HG03439 (cell line): ENCODE measurements around the gene SYDE2.
A peak's percentile ranks its signal among the peaks of the same experiment; 100 is the strongest.
"Not testable (repeated sequence)": the region's sequence is repeated elsewhere in the genome, so short reads cannot be mapped to it uniquely, and the experiment has no call there.

ENCODE experiments used
- ATAC-seq: cut with Tn5 transposase; IDR thresholded peaks from one replicate; pipeline ENCODE4 v1.9.1; 2021; ENCODE audit warnings: mild to moderate bottlenecking, moderate library complexity; ENCODE audit not compliant: unreplicated experiment

SYDE2 gene

DNA sequence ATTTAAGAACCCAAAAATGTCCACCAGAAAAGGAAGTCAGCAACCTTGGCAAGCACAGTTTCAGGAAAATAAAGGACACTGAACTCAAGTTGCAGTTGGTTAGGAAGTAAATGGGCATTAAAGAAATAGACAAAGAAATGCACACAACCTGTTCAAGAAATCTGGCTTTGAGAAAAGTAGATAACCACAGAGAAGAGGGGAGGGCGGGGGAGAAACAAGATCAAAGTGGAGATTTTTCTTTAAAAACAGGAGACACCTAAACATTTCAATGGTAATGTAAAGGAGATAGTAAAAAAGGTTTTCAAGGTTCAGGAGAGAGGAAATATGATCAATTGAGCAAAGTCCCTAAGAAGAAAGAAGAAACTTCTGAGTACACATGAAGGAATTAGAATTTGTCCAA, 29.1 kb downstream of the SYDE2 start:
- no peak for ATAC-seq

GRCh38 chr1:85168884-85169283, 31.9 kb downstream of the SYDE2 start:
- no peak for ATAC-seq

GRCh38 chr1:85166351-85166750, 34.5 kb downstream of the SYDE2 start:
- ATAC-seq: no peak

GRCh38 chr1:85158910-85159309, 41.9 kb downstream of the SYDE2 start:
- no peak for ATAC-seq

DNA sequence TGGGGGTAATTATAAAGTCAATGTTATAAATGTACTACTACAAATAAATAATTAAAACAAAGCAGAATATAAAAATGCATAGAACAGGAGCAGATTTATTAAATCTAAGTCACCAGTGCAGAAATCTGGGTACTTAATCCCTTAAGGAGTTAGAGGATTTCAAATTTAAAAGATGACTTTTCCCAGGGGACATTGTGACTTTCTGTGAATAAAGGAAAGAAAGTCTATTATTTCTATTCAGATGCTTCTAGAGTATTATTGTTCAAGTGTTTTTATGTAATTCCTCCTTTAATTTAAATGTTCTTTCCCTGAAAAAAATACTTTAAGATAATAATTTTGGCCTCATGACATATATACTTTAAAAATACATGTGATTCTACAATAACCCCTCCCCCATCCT, 43.4 kb downstream of the SYDE2 start:
- ATAC-seq: no peak

- ATAC-seq: peak; percentile 86
These were observed 47.5 kb downstream of the SYDE2 start for GRCh38 chr1:85153149-85153891.

DNA sequence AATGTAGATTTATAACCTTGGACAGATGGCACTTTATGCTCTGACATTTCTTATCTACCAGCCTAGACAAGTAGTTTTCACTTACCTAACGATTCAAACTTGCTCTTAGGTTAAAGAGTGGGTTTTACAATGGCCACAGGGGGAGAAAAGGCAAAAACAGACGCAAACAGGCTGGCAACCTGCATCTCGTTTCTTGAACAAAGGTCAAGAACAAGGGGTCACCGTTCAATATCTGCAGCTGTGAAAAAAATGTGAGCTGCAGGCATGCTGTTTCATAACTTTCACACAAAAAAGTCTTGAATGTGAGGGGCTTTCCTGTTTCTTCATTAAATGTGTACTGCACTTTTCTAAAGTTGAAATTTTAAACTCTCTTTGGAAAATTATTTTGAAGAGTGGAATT, 49.4 kb downstream of the SYDE2 start:
- ATAC-seq: no peak

GRCh38 chr1:85149805-85150204, 51.0 kb downstream of the SYDE2 start:
- no peak for ATAC-seq

DNA sequence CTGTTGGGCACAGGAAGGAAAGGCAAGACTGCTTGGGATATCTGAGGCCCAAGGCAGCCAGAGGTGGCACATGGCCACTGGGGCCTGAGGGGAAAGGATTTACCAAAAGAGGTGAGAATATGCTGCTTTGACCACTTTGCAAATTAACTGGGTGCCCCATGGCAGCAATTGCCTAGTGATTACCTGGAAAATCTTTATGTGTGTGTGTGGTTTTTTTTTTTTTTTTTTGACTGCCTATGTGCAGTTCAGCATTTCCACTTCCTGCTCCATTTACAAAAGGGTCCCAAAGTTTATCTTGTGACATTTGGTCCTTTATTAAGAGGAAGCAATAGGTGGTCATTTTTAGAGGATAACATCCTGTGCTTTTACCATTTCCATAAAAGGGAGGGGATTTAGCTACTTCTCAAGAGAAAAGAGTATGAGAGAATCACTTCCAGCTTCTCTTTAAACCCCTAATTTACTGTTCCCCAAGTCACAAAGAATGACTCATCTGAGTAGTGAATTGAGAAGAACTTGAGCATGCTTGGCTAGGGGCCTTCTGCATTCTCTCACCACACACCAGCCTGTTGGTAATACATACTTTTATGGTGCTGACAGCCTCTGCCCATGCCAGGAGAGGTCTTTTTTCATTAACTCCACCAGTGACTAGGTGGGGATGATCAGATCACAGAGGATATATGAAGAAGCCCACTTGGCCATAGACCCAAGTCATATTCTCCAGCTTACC, 52.1 kb downstream of the SYDE2 start:
- ATAC-seq: peak; percentile 66

- ATAC-seq: no peak
These were observed 53.9 kb downstream of the SYDE2 start for GRCh38 chr1:85146972-85147359.

- ATAC-seq: not testable (repeated sequence)
These were observed 54.4 kb downstream of the SYDE2 start for GRCh38 chr1:85146298-85146971.

DNA sequence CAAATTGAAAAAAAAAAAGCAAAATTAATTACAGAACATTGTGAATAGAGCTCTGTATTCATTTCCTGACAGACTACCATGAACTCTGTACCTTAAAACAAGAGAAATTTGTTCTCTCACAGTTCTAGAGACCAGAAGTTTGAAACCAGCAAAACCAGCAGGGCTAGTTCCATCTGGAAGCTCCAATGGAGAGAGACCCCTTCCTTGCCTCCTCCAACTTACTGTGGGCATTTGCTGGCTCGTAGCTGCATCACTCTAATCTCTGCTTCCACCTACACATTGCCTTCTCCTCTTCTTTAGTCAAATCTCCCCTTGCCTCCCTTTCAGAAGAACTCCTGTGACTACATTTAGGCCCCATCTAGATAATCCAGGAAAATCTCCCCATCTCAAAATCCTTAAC, 56.5 kb downstream of the SYDE2 start:
- no peak for ATAC-seq

GRCh38 chr1:85142753-85143152, 58.1 kb downstream of the SYDE2 start:
- no peak for ATAC-seq

DNA sequence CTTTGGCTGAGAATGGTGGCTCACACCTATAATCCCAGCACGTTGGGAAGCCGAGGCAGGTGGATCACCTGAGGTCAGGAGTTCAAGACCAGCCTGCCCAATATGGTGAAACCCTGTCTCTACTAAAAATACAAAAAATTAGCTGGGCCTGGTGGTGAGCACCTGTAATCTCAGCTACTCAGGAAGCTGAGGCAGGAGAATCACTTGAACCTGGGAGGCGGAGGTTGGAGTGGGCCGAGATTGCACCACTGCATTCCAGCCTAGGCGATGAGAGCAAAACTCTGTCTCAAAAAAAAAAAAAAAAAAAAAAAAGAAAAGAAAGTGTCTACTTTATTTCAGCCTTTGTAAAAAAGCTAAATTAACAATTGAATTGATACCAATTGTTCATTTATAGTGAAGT, 62.4 kb downstream of the SYDE2 start:
- ATAC-seq: not testable (repeated sequence)

DNA sequence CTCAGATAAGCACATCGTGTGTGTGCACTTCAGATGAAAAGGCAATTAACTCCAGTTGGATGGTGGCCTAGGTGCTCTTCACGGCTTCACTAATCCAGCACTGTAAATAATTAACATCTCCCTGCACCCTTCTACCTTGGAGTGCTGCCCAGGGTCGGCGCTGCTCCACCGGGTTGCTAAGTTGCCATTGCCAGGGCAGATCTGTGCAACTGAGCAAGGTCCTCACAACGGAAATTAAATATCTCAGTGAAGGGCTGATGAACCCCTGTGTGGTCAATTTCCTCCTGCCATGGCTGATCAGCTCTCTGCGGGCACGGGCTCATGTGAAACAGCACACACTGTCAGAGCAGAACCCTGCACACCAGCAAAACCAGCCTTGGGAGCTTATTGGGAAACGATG, 63.2 kb downstream of the SYDE2 start:
- ATAC-seq: no peak

DNA sequence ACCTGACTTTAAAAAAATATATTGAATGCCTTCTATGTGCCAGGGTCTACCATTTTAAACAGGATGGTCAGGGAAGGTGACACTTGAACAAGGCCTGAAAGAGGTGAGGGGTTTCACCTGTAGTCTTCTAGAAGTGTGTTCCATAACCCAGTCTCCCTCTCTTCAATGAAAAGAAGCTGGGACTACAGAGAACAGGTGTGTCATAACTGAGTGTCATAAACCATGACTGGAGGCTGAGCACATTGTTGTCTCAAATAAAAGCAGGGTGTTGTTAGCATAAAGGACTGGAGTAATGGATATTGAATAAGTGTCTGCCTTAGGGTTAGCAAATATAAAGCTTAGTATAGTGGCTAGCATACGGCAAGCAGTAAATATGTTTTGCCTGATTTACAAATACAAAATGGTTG, 65.4 kb downstream of the SYDE2 start:
- ATAC-seq: no peak

- no peak for ATAC-seq
These were observed 66.0 kb downstream of the SYDE2 start for GRCh38 chr1:85134583-85135391.

DNA sequence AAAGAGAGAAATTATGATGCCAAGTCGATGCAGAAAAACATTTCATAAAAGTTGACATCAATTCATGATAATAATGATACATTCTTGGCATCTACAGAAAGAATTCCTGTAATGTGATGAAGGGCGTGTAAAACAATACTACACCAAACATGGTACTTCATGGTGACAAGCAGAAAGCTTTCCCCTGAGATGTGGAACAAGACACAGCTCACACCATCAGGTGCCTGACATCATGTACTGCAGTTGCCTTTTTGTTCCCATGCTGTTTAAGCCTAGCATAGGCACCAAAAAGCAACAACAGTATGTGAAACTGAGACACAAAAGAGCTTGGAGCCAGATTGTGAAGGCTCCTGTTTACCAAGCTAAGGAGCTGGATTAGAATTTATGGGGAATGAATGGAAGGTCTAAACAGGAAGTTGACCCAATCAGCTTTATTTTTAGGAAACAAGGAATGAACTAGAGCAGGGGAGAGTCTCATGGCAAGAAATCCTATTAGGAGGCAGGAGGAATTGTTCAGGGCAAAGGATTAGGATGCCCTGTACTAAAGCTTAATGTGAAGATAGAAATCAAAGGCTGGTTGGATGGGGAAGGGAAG, 67.2 kb downstream of the SYDE2 start:
- ATAC-seq: no peak

DNA sequence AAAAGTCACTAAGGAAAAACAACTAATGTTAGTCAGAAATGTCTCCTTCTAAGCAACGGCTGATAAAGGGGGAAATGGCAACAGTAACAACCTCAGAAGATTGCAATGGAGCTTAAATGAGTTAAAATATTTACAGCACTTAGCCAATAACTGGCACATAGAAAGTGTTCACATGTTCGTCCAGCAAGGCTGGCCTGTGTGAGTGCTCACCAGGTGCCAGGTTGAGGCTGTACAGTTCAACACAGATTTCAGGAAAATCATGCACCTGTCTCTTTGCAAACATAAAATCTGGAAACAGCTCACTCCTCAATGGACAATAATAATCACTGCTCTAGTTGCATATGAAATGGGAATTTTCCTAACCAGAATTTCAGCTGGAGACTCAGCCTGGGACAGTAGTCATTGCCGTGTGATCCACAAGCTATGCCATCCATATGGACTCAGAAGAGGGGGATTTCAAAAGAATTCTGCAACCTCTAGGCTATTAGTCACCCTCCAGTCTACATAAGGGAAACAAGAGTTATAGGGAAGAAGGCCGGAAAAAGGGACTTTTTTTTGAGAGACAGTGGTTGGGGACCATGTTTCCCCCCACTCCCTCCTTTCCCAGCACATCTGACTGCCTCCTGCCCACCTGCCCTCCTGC, 68.6 kb downstream of the SYDE2 start:
- no peak for ATAC-seq

GRCh38 chr1:85128316-85128715, 72.5 kb downstream of the SYDE2 start:
- ATAC-seq: no peak
